Activated T-helper 1 cell treated with Interleukin-2 at 50 U/mL for 16 hours (primary cell): ENCODE measurements around the gene RUNDC3A.

Experiments used
- DNase-seq: peaks from one replicate; pipeline ENCODE4 v3.0.0-alpha.2; 2020; ENCODE audit warnings: low read depth

Gene RUNDC3A

GRCh38 chr17:44308320-44308818, at the start of gene RUNDC3A:
Gene RUNDC3A, plus strand, starts transcription at chr17:44308601. Its CDS starts 232 bp downstream, at chr17:44308833.
- peak; percentile 75 for DNase-seq

- no peak for DNase-seq
Observed at GRCh38 chr17:44258811-44259351, 49.5 kb upstream of the RUNDC3A start.

- no peak for DNase-seq
Observed at GRCh38 chr17:44260296-44260695, 48.1 kb upstream of the RUNDC3A start.

GRCh38 chr17:44262654-44263225, 45.7 kb upstream of the RUNDC3A start:
- DNase-seq = no peak

- DNase-seq = no peak
Observed at GRCh38 chr17:44263345-44263902, 45.0 kb upstream of the RUNDC3A start.

GRCh38 chr17:44266402-44267164, 41.8 kb upstream of the RUNDC3A start:
- no peak for DNase-seq

DNA sequence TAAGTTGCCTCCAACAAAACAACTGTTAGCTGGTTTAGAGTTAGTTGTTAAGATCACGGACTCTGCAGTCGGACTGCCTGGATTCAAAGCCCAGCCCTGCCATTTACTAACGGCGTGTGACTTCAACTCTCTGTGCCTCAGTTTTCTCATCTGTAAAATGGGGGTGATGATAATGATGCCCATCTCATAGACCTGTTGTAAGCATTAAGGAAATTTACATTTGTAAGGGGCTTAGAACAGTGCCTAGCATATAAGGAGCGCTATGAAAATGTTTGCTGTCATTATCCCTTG, 41.3 kb upstream of the RUNDC3A start:
- DNase-seq = no peak

- DNase-seq = no peak
Observed at GRCh38 chr17:44267818-44268490, 40.4 kb upstream of the RUNDC3A start, which contains the start of gene SLC4A1. Gene SLC4A1, minus strand, starts transcription at chr17:44268135. Its CDS starts 5,269 bp downstream, at chr17:44262866.

GRCh38 chr17:44268709-44269534, 39.5 kb upstream of the RUNDC3A start:
- no peak for DNase-seq

- no peak for DNase-seq
Observed at GRCh38 chr17:44269535-44270240, 38.7 kb upstream of the RUNDC3A start.

GRCh38 chr17:44272321-44272951, 36.0 kb upstream of the RUNDC3A start:
- DNase-seq = no peak

DNA sequence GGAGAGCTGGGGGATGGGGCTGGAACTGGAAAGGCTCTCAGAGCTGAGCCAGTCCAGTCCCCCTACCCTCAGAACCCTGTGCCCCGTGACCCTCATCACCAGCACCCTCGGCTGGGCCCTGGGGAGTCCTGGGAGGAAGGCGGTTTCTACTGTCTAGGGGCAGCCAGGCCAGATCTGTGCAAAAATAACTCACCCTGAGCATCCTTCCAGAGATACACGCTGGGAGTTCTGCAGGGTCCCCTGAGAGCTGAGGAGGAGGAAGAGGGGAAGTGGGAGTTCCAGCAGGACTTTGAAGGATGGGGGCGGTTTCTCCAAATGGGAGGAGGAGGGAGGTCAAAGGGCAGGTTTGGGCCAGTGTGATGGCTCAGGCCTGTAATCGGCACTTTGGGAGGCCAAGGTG, 35.4 kb upstream of the RUNDC3A start:
- no peak for DNase-seq

- no peak for DNase-seq
Observed at GRCh38 chr17:44273607-44274006, 34.8 kb upstream of the RUNDC3A start.

DNA sequence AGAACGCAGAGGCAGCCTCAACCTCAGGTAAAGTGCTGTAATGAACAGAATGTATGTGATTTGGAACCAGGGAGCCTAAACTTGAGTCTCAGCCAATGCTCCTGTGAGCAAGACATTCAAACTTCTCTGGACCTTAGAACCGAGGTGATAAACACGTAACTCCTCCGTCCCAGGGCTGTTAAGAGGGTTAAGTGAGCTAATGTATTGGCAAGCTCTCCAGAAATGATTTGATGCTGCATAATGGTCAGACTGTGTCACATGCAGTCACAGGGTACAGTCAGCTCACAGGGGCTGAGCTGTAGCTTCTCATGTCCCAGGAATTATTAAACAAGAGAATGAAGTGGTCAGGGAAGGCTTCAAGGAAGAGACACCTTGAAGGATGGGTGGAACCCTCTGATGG, 30.4 kb upstream of the RUNDC3A start:
- no peak for DNase-seq

DNA sequence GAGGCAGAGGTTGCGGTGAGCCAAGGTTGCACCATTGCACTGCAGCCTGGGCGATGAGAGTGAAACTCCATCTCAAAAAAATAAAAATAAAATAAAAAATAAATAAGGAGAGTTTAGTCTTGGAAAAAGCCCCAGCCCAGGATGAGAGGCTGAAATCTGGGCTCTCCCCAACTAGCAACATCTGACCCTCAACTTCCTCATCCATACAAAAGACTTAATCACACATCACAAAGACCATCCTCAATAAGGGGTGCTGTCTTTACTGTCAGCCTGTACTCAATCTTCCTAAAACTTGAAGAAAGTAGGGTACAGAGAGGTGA, 29.1 kb upstream of the RUNDC3A start:
- no peak for DNase-seq

GRCh38 chr17:44279666-44280391, 28.6 kb upstream of the RUNDC3A start:
- no peak for DNase-seq

DNA sequence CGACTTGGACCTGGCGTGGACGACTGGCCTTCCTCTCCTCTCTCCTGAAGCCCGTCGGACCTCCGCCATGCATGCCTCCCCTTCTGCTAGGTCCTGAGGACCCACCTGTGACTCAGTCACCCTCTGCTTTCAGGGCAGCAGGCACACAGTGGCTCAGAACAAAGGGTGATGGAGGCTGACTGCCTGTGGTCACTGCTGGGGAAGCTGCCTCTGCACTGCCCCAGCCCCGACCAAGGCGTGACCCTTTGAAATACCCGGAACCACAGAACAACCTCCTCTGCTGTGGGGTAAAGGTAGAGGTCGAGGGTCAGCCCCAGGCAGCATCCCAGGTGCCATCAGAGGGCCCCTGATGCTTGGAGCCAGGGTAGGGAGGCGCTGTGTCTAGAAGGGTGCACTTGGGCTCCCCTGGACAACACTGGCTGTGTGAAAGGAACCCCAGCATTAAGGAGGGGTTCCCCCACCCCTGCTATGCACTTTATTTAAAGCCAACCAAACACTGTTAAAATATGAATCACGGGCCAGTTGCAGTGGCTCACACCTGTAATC, 27.9 kb upstream of the RUNDC3A start:
- DNase-seq = no peak

DNA sequence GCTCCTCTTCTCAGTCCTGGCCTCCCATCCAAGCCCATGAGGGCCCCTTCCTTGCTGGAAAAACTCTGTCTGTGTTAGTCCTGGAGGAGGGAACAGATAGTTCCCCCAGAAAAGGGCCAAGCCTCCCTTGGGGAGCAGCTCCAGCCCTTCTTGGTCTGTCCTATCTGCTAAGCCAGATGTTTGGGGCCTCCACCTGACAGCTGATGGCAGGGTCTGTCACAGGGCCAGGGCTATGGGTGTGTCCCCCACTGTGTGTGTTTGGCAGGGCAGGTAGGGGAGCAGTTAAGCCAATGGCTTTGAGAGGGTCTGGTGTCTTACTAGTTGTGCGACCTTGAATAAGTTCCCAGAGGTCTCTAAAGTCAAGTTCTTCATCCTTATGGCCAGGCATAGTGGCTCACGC, 26.8 kb upstream of the RUNDC3A start:
- no peak for DNase-seq

GRCh38 chr17:44282264-44282663, 26.1 kb upstream of the RUNDC3A start:
- DNase-seq = no peak
